Muscle layer of duodenum (tissue), 2 donors: ENCODE results near the gene RAX.

Experiments
- H3K27ac ChIP-seq: one replicate; pipeline ENCODE4 v1.7.0; 2013; ENCODE audit warnings: mild to moderate bottlenecking, low read length
- H3K27me3 ChIP-seq: one replicate; pipeline ENCODE4 v1.7.0; 2013; ENCODE audit warnings: low read depth, mild to moderate bottlenecking, control low read depth, low read length
- H3K36me3 ChIP-seq, 2 donors: one replicate each; pipeline ENCODE4 v1.7.0; 2013; ENCODE audit warnings: low read length in 2 of 2, control low read depth in 1 of 2, mild to moderate bottlenecking in 1 of 2; ENCODE audit not compliant: insufficient read depth in 2 of 2, control insufficient read depth in 1 of 2
- H3K4me1 ChIP-seq, 2 donors: one replicate each; pipeline ENCODE4 v1.7.0; 2013; ENCODE audit warnings: low read length in 2 of 2, mild to moderate bottlenecking in 2 of 2, control low read depth in 1 of 2, moderate library complexity in 1 of 2; ENCODE audit not compliant: insufficient read depth in 2 of 2, control insufficient read depth in 1 of 2
- H3K4me3 ChIP-seq, 2 donors: one replicate each; pipeline ENCODE4 v1.7.0; 2013; ENCODE audit warnings: low read length in 2 of 2, low read depth in 1 of 2, mild to moderate bottlenecking in 1 of 2
- H3K9me3 ChIP-seq, 2 donors: one replicate each; pipeline ENCODE4 v1.7.0; 2013; ENCODE audit warnings: low read length in 2 of 2, control low read depth in 1 of 2, mild to moderate bottlenecking in 1 of 2; ENCODE audit not compliant: control insufficient read depth in 1 of 2
- donor health status: healthy.

RAX gene

GRCh38 chr18:59273759-59274532 is 692 bp upstream of the RAX start:
- peaks cover 70% of the 10 kb centered on the region for H3K27me3 ChIP-seq
- no peaks in the 10 kb centered on the region for H3K36me3 ChIP-seq
- no peaks in the 10 kb centered on the region for H3K9me3 ChIP-seq
- no peak overlapping the region for H3K27ac ChIP-seq
- peaks cover 0 to 30% of the 10 kb centered on the region in 2 donors for H3K4me1 ChIP-seq
- H3K4me3 ChIP-seq = peak overlapping the region in 1 of 2 donors; percentile 57

GRCh38 chr18:59272221-59272888 is 899 bp downstream of the RAX start:
- H3K9me3 ChIP-seq = no peaks in the 10 kb centered on the region
- H3K4me3 ChIP-seq = peak overlapping the region; percentile 11 to 57
- H3K27me3 ChIP-seq = peaks cover 85% of the 10 kb centered on the region
- H3K36me3 ChIP-seq = no peaks in the 10 kb centered on the region
- peaks cover 0 to 46% of the 10 kb centered on the region in 2 donors for H3K4me1 ChIP-seq
- H3K27ac ChIP-seq = no peak overlapping the region

- Histone ChIP-seq H3K4me3 (peak overlapping the region in 1 of 2 donors; percentile 57), H3K27me3 (peaks cover 89% of the 10 kb centered on the region), H3K4me1 (peaks cover 0 to 48% of the 10 kb centered on the region in 2 donors), H3K27ac (no peak overlapping the region), H3K9me3 (no peaks in the 10 kb centered on the region), H3K36me3 (no peaks in the 10 kb centered on the region)
Measured at GRCh38 chr18:59271606-59272220, 1.5 kb downstream of the RAX start.

DNA sequence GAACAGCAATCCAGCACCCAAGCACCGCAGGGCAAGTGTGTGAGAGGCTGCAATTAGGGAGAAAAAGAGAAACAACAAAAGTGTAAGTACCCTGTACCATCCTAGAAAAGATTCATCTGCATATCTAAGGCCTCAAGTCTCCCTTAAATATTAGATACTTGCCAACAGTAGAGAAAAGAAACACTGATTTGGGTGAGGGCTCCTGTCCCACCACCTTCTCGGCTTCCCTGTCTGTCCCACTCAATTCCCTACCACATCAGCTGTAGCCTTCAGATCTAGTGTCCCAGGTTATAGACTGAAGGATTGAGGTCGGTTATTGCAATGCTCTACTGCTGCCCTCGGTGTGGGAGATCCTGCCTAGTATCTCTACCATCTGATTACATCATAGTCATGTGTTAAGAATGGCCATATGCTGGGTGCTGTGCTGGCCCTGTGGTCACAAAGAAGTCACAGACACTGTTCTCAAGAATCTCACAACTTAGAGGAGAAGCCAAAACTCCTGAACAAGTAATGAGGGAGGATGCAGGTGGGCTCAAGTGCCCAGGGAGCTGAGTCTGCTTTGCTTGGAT is 2.5 kb downstream of the RAX start:
- peaks cover 0 to 48% of the 10 kb centered on the region in 2 donors for H3K4me1 ChIP-seq
- H3K4me3 ChIP-seq = no peak overlapping the region
- peaks cover 90% of the 10 kb centered on the region for H3K27me3 ChIP-seq
- H3K36me3 ChIP-seq = no peaks in the 10 kb centered on the region
- H3K27ac ChIP-seq = no peak overlapping the region
- H3K9me3 ChIP-seq = no peaks in the 10 kb centered on the region

DNA sequence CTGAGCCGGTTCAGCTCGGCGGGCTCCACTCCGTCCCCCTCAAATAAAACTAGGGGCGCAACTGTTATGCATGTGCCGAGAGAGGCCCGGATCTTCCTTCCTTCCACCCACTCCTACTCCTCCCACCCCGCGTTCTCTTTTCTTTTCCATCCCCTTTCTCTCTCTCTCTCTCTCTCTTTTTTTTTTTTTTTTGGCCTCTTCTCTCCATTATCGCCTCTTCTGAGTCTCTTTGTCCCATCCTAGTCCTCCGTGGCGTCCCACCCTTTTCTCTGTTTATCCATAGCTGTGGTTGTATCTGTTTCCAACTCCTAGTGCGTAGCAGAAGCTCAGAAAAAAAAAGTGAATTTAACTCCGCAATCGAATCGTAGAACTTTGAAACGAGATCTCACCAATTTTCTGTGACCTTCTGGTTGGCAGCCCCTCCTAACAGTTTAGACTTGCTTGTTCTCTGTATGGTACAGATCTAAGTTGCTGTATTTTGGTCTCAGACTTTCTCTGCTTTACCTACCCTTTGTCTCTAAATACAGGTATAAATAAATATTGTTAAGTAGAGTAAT is 3.6 kb downstream of the RAX start:
- Histone ChIP-seq H3K27me3 (peaks cover 90% of the 10 kb centered on the region), H3K36me3 (no peaks in the 10 kb centered on the region), H3K27ac (no peak overlapping the region), H3K4me3 (peak overlapping the region in 1 of 2 donors; percentile 41), H3K4me1 (peaks cover 0 to 48% of the 10 kb centered on the region in 2 donors), H3K9me3 (no peaks in the 10 kb centered on the region)

DNA sequence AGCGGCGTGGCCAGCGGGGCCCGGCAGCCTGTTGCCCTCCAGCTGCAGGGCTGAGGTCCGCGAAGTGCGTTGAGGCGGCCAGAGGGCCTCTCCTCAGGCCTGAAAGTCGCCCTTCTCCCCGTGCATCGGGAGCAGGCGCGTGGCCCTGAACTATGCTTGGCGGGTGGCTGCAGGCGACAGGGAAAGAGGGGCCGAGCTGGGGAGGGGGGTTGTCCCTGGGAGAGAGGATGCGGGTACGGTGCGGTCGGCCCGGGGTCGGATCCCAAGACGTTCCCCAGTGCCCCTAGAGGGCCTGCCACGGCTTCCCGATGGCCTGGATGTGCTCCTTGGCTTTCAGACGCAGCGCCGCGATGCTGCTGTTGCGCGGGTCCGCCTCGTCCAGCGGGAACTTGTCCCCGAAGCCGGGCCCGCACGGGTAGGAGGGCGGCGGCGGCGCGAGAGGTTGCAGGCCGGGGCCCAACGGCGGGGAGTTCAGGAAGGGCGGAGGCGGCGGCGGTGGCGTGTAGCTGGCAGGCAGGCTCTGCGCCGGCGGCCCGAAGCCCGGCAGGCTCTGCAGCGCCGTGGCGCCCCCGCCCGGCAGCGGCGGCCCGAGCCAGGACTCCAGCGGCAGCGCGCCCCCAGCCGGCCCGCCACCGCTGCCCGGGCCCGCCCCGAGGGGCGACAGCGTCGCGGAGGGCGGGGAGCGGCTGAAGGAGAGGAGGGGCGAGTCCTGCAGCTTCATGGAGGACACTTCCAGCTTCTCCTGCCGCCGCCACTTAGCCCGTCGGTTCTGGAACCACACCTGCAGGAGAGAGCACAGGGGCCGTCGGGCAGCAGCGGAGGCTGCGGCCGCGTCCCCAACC is 4.3 kb downstream of the RAX start:
- peak overlapping the region in 1 of 2 donors; percentile 41 for H3K4me3 ChIP-seq

DNA sequence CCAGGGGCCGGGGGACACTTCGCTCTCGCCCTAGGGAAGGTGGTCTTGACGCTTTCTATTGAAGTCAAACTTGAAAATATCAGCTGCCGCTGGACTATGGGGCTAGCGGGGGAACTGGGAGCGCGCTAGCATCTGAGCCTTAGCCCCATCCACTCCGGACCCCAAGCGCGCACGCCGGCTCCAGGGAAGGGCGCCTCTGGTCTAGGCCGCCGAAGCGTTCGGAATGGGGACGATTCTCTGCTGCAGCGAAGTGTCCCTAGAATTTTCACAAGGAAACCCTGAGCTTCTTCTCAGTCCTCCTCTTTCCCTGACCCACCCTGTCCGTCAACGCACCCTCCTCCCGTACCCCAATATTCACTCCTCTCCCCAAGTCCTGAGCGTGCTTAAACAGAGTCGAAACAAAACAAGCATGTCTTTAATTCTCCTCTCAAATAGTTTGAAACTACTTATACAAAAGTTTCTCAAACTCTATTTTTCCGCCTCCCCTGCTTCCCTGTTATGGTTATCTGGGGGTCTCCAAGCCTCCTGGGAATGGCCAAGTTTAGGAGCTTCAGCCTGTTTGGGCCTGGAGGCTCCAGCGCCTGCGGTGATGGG is 5.0 kb downstream of the RAX start:
- Histone ChIP-seq H3K27ac (no peak overlapping the region), H3K9me3 (no peaks in the 10 kb centered on the region), H3K4me1 (peaks cover 0 to 39% of the 10 kb centered on the region in 2 donors), H3K27me3 (peaks cover 82% of the 10 kb centered on the region), H3K36me3 (no peaks in the 10 kb centered on the region), H3K4me3 (peak overlapping the region in 1 of 2 donors; percentile 1)

More for the DNA sequence above, 4.3 kb downstream of the RAX start:
- H3K27me3 ChIP-seq = peaks cover 89% of the 10 kb centered on the region
- H3K4me1 ChIP-seq = peaks cover 0 to 46% of the 10 kb centered on the region in 2 donors
- H3K9me3 ChIP-seq = no peaks in the 10 kb centered on the region
- H3K27ac ChIP-seq = no peak overlapping the region
- H3K36me3 ChIP-seq = no peaks in the 10 kb centered on the region

- Histone ChIP-seq H3K27ac (no peak overlapping the region), H3K36me3 (no peaks in the 10 kb centered on the region), H3K4me3 (no peak overlapping the region), H3K4me1 (peaks cover 0 to 32% of the 10 kb centered on the region in 2 donors), H3K27me3 (peaks cover 78% of the 10 kb centered on the region), H3K9me3 (no peaks in the 10 kb centered on the region)
Measured at GRCh38 chr18:59267503-59268126, 5.6 kb downstream of the RAX start.

DNA sequence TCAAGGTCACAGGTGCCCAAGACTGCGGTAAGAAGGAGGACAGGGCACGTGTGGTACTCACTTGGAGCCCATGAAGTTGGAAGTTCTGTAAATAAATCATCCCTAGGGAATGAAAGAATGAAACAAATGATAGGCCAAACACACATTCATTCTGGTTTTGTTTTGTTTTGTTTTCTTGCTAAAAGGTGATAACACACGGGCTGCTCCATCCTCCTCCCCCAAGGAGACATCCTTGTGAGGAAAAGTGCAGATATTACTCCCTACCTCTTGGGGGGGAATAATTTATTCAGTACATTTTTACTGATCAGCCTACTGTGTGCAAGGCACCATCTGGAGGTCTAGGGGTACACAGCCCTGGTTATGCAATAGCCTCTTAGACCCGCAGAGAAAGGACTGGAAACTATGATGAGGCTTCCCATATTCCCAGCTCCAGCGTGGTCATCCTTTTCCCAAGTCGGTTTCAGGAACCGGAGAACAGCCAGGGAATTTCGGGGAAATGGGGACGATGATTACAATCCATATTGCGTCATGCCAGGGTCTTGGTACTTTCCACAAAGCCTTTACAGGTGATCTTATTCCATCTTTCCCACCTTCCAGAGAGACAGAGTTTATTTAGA is 6.3 kb downstream of the RAX start:
- H3K27me3 ChIP-seq = peaks cover 72% of the 10 kb centered on the region
- H3K27ac ChIP-seq = no peak overlapping the region
- H3K36me3 ChIP-seq = no peaks in the 10 kb centered on the region
- H3K4me1 ChIP-seq = peaks cover 0 to 26% of the 10 kb centered on the region in 2 donors
- H3K4me3 ChIP-seq = no peak overlapping the region
- no peaks in the 10 kb centered on the region for H3K9me3 ChIP-seq
